Measurements from ENCODE around the gene CDKAL1.

The CDKAL1 gene

GRCh38 chr6:21118216-21118780, 584.0 kb downstream of the CDKAL1 start:
- no peak for ATAC-seq
- no peak for TF ChIP-seq ZFP30 (CRISPR knock-in tag; IDR thresholded peaks at IDR 0.05)
- TF ChIP-seq RARB (CRISPR knock-in tag; IDR thresholded peaks at IDR 0.05): no peak
- TF ChIP-seq ZFP3 (CRISPR knock-in tag; IDR thresholded peaks at IDR 0.05): no peak
- TF ChIP-seq ZNF8 (CRISPR knock-in tag; IDR thresholded peaks at IDR 0.05): no peak
- no peak for TF ChIP-seq ZNF70 (CRISPR knock-in tag; IDR thresholded peaks at IDR 0.05)
- TF ChIP-seq ZC3H10 (CRISPR knock-in tag; IDR thresholded peaks at IDR 0.05): no peak
- no peak for TF ChIP-seq ISL1 (CRISPR knock-in tag; IDR thresholded peaks at IDR 0.05)
- no peak for TF ChIP-seq CSDC2 (CRISPR knock-in tag; IDR thresholded peaks at IDR 0.05)
- no peak for TF ChIP-seq ARNTL (CRISPR knock-in tag; IDR thresholded peaks at IDR 0.05; ENCODE audit: borderline replicate concordance, low read depth)
- TF ChIP-seq PPARA (CRISPR knock-in tag; IDR thresholded peaks at IDR 0.05; ENCODE audit: borderline replicate concordance): no peak
- TF ChIP-seq TCF4 (CRISPR knock-in tag; IDR thresholded peaks at IDR 0.05; ENCODE audit: borderline replicate concordance): no peak
- no peak for TF ChIP-seq SNAI2 (CRISPR knock-in tag; IDR thresholded peaks at IDR 0.05)
- no peak for TF ChIP-seq BACH2 (CRISPR knock-in tag; IDR thresholded peaks at IDR 0.05; ENCODE audit: borderline replicate concordance)
- no peak for TF ChIP-seq TOX (CRISPR knock-in tag; IDR thresholded peaks at IDR 0.05; ENCODE audit: borderline replicate concordance)
- no peak for TF ChIP-seq ESRRG (CRISPR knock-in tag; IDR thresholded peaks at IDR 0.05)
- TF ChIP-seq POU6F1 (CRISPR knock-in tag; IDR thresholded peaks at IDR 0.05; ENCODE audit: borderline replicate concordance, low read depth): no peak
- no peak for TF ChIP-seq CREB5 (CRISPR knock-in tag; IDR thresholded peaks at IDR 0.05; ENCODE audit: low read depth)
- no peak for TF ChIP-seq GLIS3 (CRISPR knock-in tag; IDR thresholded peaks at IDR 0.05)
- TF ChIP-seq ZNF565 (CRISPR knock-in tag; conservative IDR thresholded peaks at IDR 0.05; ENCODE audit: low read depth): no peak
- TF ChIP-seq OSR1 (CRISPR knock-in tag; IDR thresholded peaks at IDR 0.05): no peak

GRCh38 chr6:21121636-21122136, 587.4 kb downstream of the CDKAL1 start:
- TF ChIP-seq ZC3H10 (CRISPR knock-in tag; IDR thresholded peaks at IDR 0.05) (no peak), ISL1 (CRISPR knock-in tag; IDR thresholded peaks at IDR 0.05) (no peak), ZNF565 (CRISPR knock-in tag; conservative IDR thresholded peaks at IDR 0.05; ENCODE audit: low read depth) (no peak), ARNTL (CRISPR knock-in tag; IDR thresholded peaks at IDR 0.05; ENCODE audit: borderline replicate concordance, low read depth) (no peak), ZFP3 (CRISPR knock-in tag; IDR thresholded peaks at IDR 0.05) (no peak)
- no peak for ATAC-seq

- ATAC-seq: no peak
These were observed 589.5 kb downstream of the CDKAL1 start for GRCh38 chr6:21123507-21124436.

More at GRCh38 chr6:21123507-21124436, 589.5 kb downstream of the CDKAL1 start:
- TF ChIP-seq ZFP3 (CRISPR knock-in tag; IDR thresholded peaks at IDR 0.05): no peak
- no peak for TF ChIP-seq PATZ1 (CRISPR knock-in tag; IDR thresholded peaks at IDR 0.05; ENCODE audit: borderline replicate concordance)
- TF ChIP-seq CSRNP3 (CRISPR knock-in tag; IDR thresholded peaks at IDR 0.05): no peak
- no peak for TF ChIP-seq SNAI2 (CRISPR knock-in tag; IDR thresholded peaks at IDR 0.05)

Data from SK-N-SH treated with all-trans-retinoic acid at 6 μM for 48 hours (cell line).